Activated naive CD8-positive, alpha-beta T cell (primary cell): Measurements from ENCODE around the gene DIPK1B.

Source experiments
- H3K27ac Mint-ChIP-seq: one replicate; pipeline ENCODE4 v1.8.0; 2021; ENCODE audit warnings: mixed read lengths
- H3K27me3 Mint-ChIP-seq: one replicate; pipeline ENCODE4 v1.8.0; 2021; ENCODE audit warnings: mixed read lengths
- H3K36me3 Mint-ChIP-seq: one replicate; pipeline ENCODE4 v1.8.0; 2021; ENCODE audit warnings: mixed read lengths
- H3K4me1 Mint-ChIP-seq: one replicate; pipeline ENCODE4 v1.8.0; 2021; ENCODE audit warnings: low read depth, mixed read lengths
- H3K4me3 Mint-ChIP-seq: one replicate; pipeline ENCODE4 v1.8.0; 2021; ENCODE audit warnings: mild to moderate bottlenecking, mixed read lengths
- H3K9me3 Mint-ChIP-seq: one replicate; pipeline ENCODE4 v1.8.0; 2021; ENCODE audit warnings: low read depth, mixed read lengths

Gene DIPK1B

DNA sequence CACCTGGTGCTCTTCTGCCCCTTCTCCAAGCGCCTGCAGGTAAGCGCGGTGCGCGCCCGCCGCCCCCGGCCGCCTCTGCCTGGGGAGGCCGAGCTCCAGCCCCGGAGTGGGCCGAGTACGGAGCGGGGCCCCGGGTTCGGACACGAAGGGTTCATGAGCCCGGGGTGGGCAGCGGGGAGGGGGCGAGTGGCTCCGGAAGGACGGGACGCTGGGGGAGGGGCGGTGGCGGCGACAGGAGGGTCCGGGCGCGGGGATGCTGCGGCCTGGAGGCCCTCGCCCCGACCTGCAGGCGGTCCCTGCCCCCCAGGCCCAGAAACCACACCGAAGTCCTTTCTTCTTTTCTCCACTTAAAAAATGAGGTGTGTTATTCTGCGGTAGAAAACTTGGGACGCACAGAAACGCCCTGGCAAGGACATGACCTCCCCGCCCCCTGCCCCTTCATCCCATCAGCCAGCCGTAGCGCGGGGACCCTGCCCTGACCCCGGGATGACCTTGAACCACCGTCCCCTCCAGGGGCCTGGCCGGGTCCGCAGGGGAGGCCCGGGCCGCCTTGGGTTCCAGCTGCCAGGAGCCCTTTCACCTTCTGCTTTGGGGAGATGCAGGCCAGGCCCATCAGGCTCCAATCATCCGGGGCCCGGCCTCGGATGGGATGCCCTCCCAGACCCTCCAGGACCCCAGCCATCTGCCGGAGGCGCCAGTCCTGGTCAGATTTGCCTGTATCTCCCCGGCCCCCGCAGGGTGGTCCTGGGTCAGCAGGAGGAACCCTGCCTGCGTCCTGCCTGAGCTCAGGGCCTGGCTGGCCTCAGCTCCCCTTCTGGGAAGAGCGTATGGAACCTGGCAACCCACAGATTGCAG is 545 bp downstream of the DIPK1B start:
- H3K4me3 Mint-ChIP-seq: no peak overlapping the region
- peaks cover 7% of the 10 kb centered on the region for H3K27me3 Mint-ChIP-seq
- H3K4me1 Mint-ChIP-seq: peaks cover 3% of the 10 kb centered on the region
- no peaks in the 10 kb centered on the region for H3K9me3 Mint-ChIP-seq
- no peak overlapping the region for H3K27ac Mint-ChIP-seq
- no peaks in the 10 kb centered on the region for H3K36me3 Mint-ChIP-seq

DNA sequence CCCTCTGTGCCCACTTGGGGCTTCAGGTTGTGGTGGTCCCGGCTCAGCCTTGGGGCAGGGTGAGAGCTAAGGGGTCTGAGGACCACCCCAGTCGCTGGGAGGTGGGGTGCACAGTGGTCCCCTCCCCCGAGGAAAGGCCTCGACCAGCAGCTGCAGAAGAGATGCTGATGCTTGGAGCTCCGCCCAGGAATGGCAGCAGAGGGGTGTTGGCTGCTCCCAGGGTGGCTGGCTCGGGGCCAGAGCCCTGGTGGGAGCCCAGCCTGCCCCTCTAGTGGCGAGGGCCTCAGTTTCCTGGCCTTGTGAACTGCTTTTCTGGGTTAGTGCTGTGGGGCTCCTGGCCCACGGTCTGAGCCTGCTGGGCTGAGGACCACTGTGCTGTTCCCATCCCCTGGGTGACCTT is 1.2 kb downstream of the DIPK1B start:
- Mint-ChIP-seq H3K9me3 (no peaks in the 10 kb centered on the region), H3K27ac (no peak overlapping the region), H3K36me3 (no peaks in the 10 kb centered on the region), H3K27me3 (peaks cover 7% of the 10 kb centered on the region), H3K4me1 (peaks cover 5% of the 10 kb centered on the region), H3K4me3 (peak overlapping the region; percentile 13)

DNA sequence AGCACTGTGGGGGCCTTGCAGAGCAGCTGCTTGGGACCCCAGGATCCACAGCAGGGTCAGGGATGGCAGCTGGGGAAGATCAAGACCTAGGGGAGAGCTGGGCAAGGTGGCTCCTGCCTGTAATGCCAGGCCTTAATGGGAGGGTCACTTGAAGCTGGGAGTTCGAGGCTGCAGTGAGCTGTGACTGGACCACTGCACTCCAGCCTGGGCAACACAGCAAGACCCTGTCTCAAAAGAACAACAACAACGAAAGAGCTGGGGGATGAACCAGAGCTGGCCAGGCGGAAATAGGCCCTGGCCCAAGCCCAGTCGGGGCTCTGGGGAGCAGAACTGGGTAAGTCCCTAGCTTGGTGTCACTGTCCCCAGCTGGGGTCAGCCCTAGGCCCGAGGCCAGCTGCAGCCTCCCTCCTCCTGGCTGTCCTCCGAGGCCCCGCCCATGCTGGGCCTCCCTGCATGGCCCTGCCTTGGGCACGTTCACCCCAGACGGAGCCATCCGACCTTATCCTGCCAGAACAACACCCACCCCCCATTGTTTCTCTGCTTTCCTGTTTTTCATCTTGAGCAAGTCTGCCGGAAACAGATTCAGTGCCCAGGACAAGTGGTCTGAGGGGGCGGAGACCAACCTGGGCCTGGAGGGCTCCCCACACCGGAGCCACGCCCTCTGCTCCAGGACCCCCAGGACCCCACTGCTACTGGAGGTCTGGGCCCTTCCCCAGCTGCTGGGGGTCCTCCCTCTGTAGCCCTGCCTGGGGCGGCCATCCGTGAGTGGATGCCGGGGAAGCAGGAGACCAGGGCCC is 1.9 kb downstream of the DIPK1B start:
- Mint-ChIP-seq H3K27ac (no peak overlapping the region), H3K9me3 (no peaks in the 10 kb centered on the region), H3K36me3 (no peaks in the 10 kb centered on the region), H3K4me1 (peaks cover 7% of the 10 kb centered on the region), H3K27me3 (peaks cover 7% of the 10 kb centered on the region), H3K4me3 (peak overlapping the region; percentile 13)

DNA sequence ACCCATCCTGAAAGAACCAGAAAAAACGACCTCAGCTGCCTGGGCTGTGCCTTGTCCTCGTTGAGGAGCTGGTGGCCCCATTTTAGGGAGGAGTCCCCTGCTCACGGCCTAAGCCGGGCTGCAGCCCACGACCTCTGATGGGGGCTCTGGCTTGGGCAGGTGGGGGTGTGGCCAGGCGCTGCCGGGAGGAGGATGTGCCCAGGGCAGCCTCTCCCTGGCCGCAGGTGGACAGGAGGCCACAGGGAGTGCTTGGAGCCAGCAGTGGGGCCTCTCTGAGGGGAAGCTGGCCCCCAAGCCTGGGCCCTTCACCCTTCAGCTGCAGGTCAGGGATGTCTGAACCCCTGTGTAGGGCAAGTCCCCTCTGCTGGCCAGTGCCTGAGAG is 2.5 kb downstream of the DIPK1B start:
- Mint-ChIP-seq H3K9me3 (no peaks in the 10 kb centered on the region), H3K36me3 (no peaks in the 10 kb centered on the region), H3K4me1 (peaks cover 8% of the 10 kb centered on the region), H3K27ac (no peak overlapping the region), H3K4me3 (no peak overlapping the region), H3K27me3 (peaks cover 7% of the 10 kb centered on the region)

DNA sequence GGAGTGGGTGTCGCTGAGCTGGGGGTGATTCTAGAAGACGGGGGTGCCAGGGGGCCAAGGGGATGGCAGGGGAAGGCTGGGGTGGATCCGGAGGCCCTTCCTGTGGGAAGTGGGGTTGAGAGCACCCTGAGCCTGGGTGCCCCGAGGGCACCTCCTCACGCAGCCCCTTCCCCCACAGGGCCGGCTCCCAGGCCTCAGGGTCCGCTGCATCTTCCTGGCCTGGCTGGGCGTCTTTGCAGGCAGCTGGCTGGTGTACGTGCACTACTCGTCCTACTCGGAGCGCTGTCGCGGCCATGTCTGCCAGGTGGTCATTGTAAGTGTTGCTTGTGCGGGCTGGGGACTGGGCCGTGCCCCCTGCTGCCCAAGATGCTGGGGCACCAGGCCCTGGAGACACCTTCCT is 5.0 kb downstream of the DIPK1B start:
- Mint-ChIP-seq H3K4me3 (no peak overlapping the region), H3K36me3 (no peaks in the 10 kb centered on the region), H3K9me3 (no peaks in the 10 kb centered on the region), H3K27ac (no peak overlapping the region), H3K27me3 (peaks cover 3% of the 10 kb centered on the region), H3K4me1 (peaks cover 10% of the 10 kb centered on the region)

DNA sequence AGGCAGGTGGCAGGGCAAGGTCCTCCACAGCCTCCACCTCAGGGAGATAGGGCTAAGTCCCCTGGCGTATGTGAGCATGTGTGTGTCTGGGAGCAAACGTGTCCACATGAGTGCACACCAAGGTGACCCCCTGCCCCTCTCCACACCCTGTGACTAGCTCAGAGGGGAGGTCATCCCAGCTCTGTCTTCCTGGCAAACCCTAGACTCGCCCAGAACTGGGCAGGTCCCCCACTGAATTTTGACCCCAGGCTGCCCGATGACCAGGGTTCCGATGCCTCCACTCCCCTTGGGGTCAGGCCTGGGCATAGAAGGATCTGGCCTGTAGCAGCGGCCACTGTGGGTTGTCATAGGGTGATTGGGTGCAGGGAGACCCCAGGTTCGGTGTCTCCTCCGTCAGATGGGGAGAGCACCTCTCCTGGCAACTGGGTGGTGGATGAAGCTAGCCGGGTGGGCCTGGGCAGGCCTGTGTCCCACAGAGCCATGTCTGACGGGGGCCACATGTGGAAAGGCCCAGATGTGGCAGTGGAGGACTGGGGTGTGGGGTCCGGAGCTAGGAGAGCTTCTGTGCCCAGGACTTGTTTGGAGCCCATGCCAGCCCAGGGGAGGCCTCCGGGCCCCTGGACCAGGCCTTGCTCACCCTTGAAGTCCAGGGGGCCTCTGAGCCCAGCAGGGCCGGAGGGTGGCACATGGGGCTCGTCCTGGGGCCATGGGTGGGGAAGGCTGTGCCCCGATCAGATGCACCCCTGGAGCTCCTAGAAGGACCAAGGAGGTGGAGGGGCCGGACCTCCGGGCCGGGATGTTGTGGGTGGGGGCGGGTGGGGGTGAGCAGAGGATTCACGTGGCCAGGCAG is 6.2 kb downstream of the DIPK1B start:
- Mint-ChIP-seq H3K9me3 (no peaks in the 10 kb centered on the region), H3K27ac (no peak overlapping the region), H3K4me1 (peaks cover 10% of the 10 kb centered on the region), H3K27me3 (peaks cover 3% of the 10 kb centered on the region), H3K36me3 (no peaks in the 10 kb centered on the region), H3K4me3 (no peak overlapping the region)

DNA sequence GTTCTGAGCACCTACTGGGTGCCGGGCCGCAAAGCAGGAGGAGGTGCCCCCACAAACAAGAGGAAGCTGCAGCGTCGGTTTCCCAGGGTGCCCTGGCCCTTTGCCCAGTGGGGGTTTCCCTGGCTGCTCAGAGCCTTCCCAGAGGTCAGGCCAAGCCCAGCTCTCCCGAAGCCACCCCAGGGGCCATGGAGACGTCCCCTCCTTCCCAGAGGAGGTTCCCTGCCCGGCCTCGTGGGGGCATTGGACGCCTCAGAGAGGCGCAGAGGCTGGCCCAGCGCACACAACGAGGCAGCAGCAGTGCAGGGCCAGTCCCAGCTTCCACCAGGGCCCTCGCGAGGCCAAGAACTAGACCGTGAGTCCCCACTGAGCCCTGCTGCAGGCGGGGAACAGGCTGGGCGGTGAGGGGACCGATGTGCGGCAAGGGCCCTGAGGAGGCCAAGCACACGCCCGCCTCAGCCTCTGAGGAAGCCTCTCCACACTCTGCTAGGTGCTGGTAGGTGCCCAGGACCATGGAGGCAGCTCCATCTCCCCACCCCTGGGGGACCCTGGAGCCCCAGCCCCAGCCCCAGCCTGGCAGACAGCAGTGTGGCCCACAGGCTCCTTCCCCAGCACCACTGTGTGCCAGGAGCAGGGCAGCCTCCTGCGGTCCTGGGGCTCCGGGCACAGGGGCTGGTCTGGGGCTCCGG is 7.0 kb downstream of the DIPK1B start:
- Mint-ChIP-seq H3K4me1 (peaks cover 15% of the 10 kb centered on the region), H3K4me3 (no peak overlapping the region), H3K27ac (no peak overlapping the region)

DNA sequence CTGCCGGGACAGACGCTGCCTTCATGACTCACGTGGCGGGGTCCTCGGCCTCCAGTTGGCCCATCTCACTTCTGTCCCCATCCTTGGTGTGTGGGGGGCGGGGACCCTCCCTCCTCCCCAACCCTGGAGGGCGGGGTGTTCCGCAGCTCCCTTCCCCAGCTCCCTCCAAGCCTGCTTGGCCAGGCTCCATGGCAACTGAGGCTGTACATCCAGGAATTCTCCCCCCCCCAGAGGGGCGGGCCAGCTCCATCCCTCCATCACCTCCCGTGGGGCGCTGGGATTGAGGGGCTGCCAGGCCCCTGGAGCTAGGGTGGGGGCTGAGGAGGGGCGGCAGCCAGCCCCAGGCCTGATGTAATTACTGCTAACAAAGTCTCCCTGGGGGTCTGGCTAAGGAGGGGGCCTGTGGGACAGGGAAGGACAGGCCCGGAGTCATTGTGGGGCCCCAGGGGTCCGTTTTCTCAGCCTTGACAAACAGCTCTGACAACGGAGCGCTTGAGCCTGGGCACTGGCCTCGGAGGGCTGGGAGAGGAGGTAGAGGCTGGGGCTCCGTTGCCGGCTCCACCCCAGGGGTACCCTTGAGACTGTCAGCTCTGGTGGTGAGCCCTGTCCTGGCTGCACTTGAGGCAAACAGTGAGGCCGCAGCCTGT is 8.0 kb downstream of the DIPK1B start:
- Mint-ChIP-seq H3K9me3 (no peaks in the 10 kb centered on the region), H3K36me3 (no peaks in the 10 kb centered on the region), H3K4me1 (peaks cover 20% of the 10 kb centered on the region), H3K4me3 (no peak overlapping the region), H3K27ac (no peak overlapping the region), H3K27me3 (peaks cover 3% of the 10 kb centered on the region)

More for the DNA sequence above, 7.0 kb downstream of the DIPK1B start:
- no peaks in the 10 kb centered on the region for H3K9me3 Mint-ChIP-seq
- H3K36me3 Mint-ChIP-seq: no peaks in the 10 kb centered on the region
- peaks cover 3% of the 10 kb centered on the region for H3K27me3 Mint-ChIP-seq

DNA sequence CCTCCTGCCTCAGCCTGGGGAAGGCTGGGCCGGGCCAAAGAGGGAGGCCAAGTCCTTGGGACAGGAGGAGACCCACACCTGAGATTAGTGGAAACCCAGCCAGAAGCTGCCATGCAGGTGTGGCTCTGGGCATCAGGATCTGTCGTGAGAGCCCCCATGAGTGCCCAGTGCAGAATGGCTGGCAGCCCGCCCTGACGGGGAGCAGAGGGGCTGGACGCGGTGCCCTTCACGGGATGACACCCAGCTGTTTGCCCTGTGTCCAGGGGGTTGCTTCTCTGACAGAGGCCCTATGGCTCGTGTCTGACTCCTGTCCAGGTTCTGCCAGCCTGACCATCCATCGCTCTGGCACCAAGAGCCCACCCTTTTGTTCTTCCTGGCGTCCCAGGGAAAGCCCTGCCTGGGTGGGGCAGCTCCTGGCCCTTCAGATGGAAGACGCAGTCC is 8.5 kb downstream of the DIPK1B start:
- Mint-ChIP-seq H3K4me3 (no peak overlapping the region), H3K4me1 (peaks cover 25% of the 10 kb centered on the region), H3K9me3 (no peaks in the 10 kb centered on the region), H3K27ac (no peak overlapping the region), H3K36me3 (no peaks in the 10 kb centered on the region), H3K27me3 (peaks cover under 1% of the 10 kb centered on the region)

DNA sequence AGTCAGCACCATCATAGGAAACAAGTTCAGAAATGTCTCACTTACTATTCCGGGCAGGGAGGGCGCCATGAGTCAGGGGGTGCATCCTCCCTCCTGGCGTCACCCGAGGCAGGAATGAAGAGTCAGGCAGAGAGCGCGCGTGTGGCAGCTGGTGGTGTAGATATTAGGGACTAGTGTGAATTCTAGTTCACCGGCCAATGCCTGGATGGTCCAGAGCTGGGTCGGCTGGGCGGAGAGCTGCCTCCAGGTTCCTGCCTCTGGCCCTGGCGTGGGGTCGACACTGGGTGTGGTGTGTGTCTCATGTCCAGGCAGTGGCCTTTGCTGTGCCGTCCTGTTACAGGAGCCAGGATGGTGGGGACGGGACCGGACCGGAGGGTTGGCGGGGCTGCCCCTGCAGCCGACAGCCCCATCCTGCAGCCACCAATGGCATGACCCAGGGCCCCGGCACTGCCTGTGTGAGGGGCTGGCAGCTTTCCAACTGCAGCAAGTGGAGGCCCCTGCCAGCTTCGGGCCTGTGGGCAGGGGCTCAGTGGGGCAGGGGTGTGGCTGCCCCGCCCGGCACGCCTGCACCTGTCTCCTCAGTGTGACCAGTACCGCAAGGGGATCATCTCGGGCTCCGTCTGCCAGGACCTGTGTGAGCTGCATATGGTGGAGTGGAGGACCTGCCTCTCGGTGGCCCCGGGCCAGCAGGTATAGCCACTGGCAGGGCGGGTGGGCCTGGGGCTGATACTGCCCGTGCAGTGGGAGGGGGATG is 9.1 kb downstream of the DIPK1B start:
- H3K4me1 Mint-ChIP-seq: peaks cover 30% of the 10 kb centered on the region
- H3K27ac Mint-ChIP-seq: no peak overlapping the region
- H3K27me3 Mint-ChIP-seq: no peaks in the 10 kb centered on the region
- H3K36me3 Mint-ChIP-seq: peaks cover 2% of the 10 kb centered on the region
- no peak overlapping the region for H3K4me3 Mint-ChIP-seq
- no peaks in the 10 kb centered on the region for H3K9me3 Mint-ChIP-seq

DNA sequence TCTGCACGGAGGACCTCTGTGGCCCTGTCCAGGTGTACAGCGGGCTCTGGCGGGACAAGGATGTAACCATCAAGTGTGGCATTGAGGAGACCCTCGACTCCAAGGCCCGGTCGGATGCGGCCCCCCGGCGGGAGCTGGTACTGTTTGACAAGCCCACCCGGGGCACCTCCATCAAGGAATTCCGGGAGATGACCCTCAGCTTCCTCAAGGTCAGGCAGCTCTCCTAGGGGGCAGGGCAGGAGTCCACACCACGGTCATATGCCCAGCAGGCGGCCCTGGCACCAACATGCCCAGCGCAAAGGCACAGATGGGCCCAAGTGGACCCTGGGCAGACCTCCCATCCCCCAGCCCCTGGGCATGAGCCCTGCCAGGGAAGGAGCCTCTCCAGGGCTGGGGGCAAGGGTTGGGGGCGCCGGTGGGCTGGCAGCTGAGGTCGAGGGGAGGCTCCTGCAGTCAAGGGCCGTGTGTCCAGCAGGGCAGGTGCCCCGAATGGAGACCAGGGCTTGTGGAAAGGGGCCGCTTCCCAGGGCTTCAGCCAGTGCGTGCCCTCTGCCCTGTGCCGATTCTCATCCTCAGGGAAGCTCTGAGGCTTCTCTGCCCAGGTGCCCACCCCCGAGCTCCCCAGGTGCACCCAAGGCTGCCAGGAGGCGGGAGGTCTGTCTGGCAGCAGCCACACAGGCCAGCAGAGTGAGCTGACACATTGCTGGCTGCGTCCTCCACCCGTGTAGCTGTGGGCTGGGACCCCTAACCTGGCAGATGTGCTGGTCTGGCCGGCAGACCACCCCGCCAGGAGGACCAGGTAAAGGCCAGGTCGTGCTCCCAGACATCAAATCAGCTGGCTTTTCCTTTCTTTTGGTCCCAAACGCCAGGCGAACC is 10.0 kb downstream of the DIPK1B start:
- peaks cover 7% of the 10 kb centered on the region for H3K36me3 Mint-ChIP-seq
- peaks cover 34% of the 10 kb centered on the region for H3K4me1 Mint-ChIP-seq

DNA sequence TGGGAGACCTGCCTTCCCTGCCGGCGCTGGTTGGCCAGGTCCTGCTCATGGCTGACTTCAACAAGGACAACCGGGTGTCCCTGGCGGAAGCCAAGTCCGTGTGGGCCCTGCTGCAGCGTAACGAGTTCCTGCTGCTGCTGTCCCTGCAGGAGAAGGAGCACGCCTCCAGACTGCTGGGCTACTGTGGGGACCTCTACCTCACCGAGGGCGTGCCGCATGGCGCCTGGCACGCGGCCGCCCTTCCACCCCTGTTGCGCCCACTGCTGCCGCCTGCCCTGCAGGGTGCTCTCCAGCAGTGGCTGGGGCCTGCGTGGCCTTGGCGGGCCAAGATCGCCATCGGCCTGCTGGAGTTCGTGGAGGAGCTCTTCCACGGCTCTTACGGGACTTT is 10.6 kb downstream of the DIPK1B start:
- Mint-ChIP-seq H3K4me1 (peaks cover 34% of the 10 kb centered on the region), H3K36me3 (peaks cover 7% of the 10 kb centered on the region), H3K27me3 (no peaks in the 10 kb centered on the region), H3K27ac (peak overlapping the region; percentile 28), H3K9me3 (no peaks in the 10 kb centered on the region), H3K4me3 (no peak overlapping the region)

More for the DNA sequence above, 10.0 kb downstream of the DIPK1B start:
- Mint-ChIP-seq H3K4me3 (no peak overlapping the region), H3K27me3 (no peaks in the 10 kb centered on the region), H3K27ac (no peak overlapping the region), H3K9me3 (no peaks in the 10 kb centered on the region)
